Right cardiac atrium (tissue), 5 donors: ENCODE measurements around the gene MPLKIP. TPM values are rescaled to one million over a fixed set of nuclear protein-coding genes. Genes with fewer than 3 reads are reported as not detected.

Experiments used
- ATAC-seq, 2 donors: fragments of 200-7000 bp; cut with Tn5 transposase; one replicate each; pipeline versions ENCODE4 v1.8.0 to v1.9.1; 2020; ENCODE audit warnings: moderate library complexity in 2 of 2, mild to moderate bottlenecking in 1 of 2
- DNase-seq, 3 donors: peaks; one replicate each; pipeline ENCODE4 v3.0.0-alpha.2; 2020
- H3K27ac ChIP-seq: one replicate; pipeline ENCODE4 v1.5.1; 2013; ENCODE audit warnings: mild to moderate bottlenecking, low read length, control low read depth, moderate library complexity
- H3K27me3 ChIP-seq: one replicate; pipeline ENCODE4 v1.6.1; 2013; ENCODE audit not compliant: control insufficient read depth, insufficient read depth
- H3K4me1 ChIP-seq: one replicate; pipeline ENCODE4 v1.6.1; 2013; ENCODE audit warnings: low read length; ENCODE audit not compliant: control insufficient read depth, insufficient read depth
- H3K4me3 ChIP-seq: one replicate; pipeline ENCODE4 v1.5.1; 2013; ENCODE audit warnings: low read length, control low read depth
- H3K9me3 ChIP-seq: one replicate; pipeline ENCODE4 v1.6.1; 2013; ENCODE audit warnings: low read length; ENCODE audit not compliant: control insufficient read depth
- WGBS: extraction: QIAGEN DNeasy Blood & Tissue Kit; methylation state at CpG from one replicate; pipeline ENCODE4 v1.1.7; 2013; 5-methylcytosine and 5-hydroxymethylcytosine counted together
- intact Hi-C, 4 donors: fragments of 100-400 bp; cut with DNase I; formaldehyde crosslinking; loops; one replicate each; pipeline versions ENCODE4 v1.11.0 to v1.14.0; 2022 to 2023
- polyA plus RNA-seq: library from polyadenylated mRNA; stranded (reverse); fragments of 200-250 nt; gene quantifications from one replicate; pipeline ENCODE4 v1.2.3, GENCODE V29; 2013
- total RNA-seq, 4 donors: library from RNA; stranded (reverse); fragmentation: NEBNext Ultra II Directional; extraction: Animal tissue kit (Norgen Biotek cat#: 25700); gene quantifications; one replicate each; pipeline ENCODE4 v1.2.1, GENCODE V29; 2021
- donor health status: healthy with polysubstance abuse.
- donor health status: DM: no; HTN: yes; CAD: no.
- donor health status: DM: no; HTN: no; CAD: no.
- donor health status: DM: no; HTN: yes; CAD: no; lungs with severe emphysema.
- donor health status: DM: yes; HTN: yes; CAD: no.

The MPLKIP gene
- total and polyA plus RNA-seq, 5 donors, result 15.8 to 30.2 (median 19.5) TPM

DNA sequence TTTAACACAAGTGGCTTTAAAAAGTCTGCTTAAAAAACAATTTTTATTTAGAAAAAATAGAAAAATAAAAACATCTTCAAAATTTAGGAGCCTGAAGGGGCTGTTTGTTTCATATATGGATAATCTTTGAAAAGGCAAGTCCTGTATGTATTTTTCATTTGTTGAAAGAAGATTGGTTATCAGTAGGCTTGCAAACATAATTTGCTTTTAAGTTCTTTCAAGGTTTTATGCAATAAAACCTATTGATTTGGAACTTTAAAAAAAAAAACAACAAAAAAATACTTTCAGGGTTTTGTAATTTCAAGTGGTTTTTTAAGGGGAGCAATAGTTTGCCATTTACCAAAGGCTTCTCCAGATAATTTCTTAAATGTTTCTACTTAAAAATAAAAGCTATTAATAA is 35.6 kb downstream of the MPLKIP start:
- Histone ChIP-seq H3K27ac (no peak overlapping the region), H3K4me1 (no peaks in the 10 kb centered on the region), H3K27me3 (no peaks in the 10 kb centered on the region), H3K4me3 (no peak overlapping the region), H3K9me3 (no peaks in the 10 kb centered on the region)
- DNase-seq, result no peak
- intact Hi-C loops, result no loop called here
- ATAC-seq, result no peak

GRCh38 chr7:40097728-40098127 is 36.7 kb downstream of the MPLKIP start:
- H3K9me3 ChIP-seq, result no peaks in the 10 kb centered on the region
- no peaks in the 10 kb centered on the region for H3K4me1 ChIP-seq
- no peaks in the 10 kb centered on the region for H3K27me3 ChIP-seq
- H3K27ac ChIP-seq, result no peak overlapping the region
- intact Hi-C loops, result no loop called here
- DNase-seq (no peak), ATAC-seq (no peak)
- WGBS, result 73% methylated on average over 2 of the region's 2 CpGs
- H3K4me3 ChIP-seq, result no peak overlapping the region

DNA sequence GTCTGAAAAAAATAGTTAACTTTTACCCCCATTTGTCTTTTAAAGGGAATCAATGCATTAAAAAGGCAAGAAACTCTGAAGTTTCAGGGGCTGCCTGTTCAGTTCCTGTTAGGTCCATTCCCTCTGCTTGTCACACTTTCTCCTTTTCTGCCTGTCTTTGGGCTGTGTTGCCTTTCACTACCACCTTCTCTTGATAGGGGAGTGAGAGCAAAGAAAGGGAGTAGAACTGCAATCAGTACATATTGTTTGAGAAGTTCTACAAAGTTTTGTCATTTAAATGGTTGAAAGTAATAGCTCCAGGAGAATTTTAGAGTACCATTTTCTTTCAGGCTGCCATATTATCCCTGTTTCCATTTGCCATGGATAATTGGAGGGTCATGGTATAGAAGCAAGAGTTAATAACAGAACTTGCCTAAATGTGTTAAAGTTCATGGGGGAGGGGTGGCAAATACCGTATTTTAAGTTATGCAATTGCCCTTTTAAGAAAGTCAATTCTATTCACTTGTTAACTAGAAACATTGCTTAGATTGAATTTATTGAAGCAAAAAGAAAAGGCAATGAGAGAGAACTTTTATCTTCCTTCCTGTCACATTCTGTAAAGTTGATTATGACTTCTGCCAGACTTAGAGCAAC is 38.6 kb downstream of the MPLKIP start:
- DNase-seq (no peak), ATAC-seq (no peak)
- no peaks in the 10 kb centered on the region for H3K9me3 ChIP-seq
- H3K27me3 ChIP-seq, result no peaks in the 10 kb centered on the region
- 32% methylated on average over 1 of the region's 1 CpG for WGBS
- no peak overlapping the region for H3K27ac ChIP-seq
- no peaks in the 10 kb centered on the region for H3K4me1 ChIP-seq
- intact Hi-C loops, result no loop called here
- H3K4me3 ChIP-seq, result no peak overlapping the region

GRCh38 chr7:40095230-40095629 is 39.2 kb downstream of the MPLKIP start:
- DNase-seq (no peak), ATAC-seq (no peak)
- WGBS, result 78% methylated on average over 1 of the region's 1 CpG

GRCh38 chr7:40093631-40094350 is 40.6 kb downstream of the MPLKIP start:
- no peak overlapping the region for H3K4me3 ChIP-seq
- H3K9me3 ChIP-seq, result no peaks in the 10 kb centered on the region
- H3K4me1 ChIP-seq, result no peaks in the 10 kb centered on the region
- intact Hi-C loops, result no loop called here
- ATAC-seq (peak in 1 of 2 donors; percentile 52), DNase-seq (no peak)
- H3K27me3 ChIP-seq, result no peaks in the 10 kb centered on the region
- H3K27ac ChIP-seq, result no peak overlapping the region
- WGBS, result 71% methylated on average over 8 of the region's 8 CpGs

More at GRCh38 chr7:40095230-40095629, 39.2 kb downstream of the MPLKIP start:
- Histone ChIP-seq H3K27ac (no peak overlapping the region), H3K9me3 (no peaks in the 10 kb centered on the region), H3K4me3 (no peak overlapping the region), H3K27me3 (no peaks in the 10 kb centered on the region), H3K4me1 (no peaks in the 10 kb centered on the region)
- intact Hi-C loops, result no loop called here

- Histone ChIP-seq H3K4me3 (no peak overlapping the region), H3K27me3 (no peaks in the 10 kb centered on the region), H3K27ac (no peak overlapping the region), H3K4me1 (no peaks in the 10 kb centered on the region), H3K9me3 (no peaks in the 10 kb centered on the region)
- ATAC-seq (no peak), DNase-seq (no peak)
- intact Hi-C loops, result no loop called here
- 90% methylated on average over 2 of the region's 2 CpGs for WGBS
Observed at GRCh38 chr7:40092182-40092581, 42.2 kb downstream of the MPLKIP start.

DNA sequence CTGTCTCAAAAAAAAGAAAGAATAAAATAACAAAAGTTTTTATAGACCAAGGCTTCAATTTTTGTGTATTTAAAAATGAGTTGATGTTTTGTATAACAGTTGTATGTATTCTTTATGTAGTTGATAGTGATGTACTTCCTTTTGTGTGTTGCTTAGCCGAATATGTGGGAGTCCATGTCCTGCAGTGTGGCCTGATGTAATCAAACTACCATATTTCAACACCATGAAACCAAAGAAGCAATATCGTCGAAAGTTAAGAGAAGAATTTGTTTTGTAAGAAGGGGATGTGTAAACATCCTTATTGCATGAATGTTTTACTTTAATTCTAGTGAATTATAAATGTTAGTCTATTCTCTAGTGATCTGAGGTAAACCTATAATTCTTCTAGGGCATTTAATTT is 56.6 kb downstream of the MPLKIP start:
- ATAC-seq, result no peak
- no peaks in the 10 kb centered on the region for H3K27me3 ChIP-seq
- WGBS, result 77% methylated on average over 3 of the region's 3 CpGs

More for the DNA sequence above, 56.6 kb downstream of the MPLKIP start:
- Histone ChIP-seq H3K4me1 (no peaks in the 10 kb centered on the region), H3K4me3 (no peak overlapping the region), H3K27ac (no peak overlapping the region), H3K9me3 (no peaks in the 10 kb centered on the region)
- intact Hi-C loops, result no loop called here
- no peak for DNase-seq

Other genes starting within 250 kb of the MPLKIP start
- 10 to 100 TPM; 28.5 to 32.1 (median 30.1) TPM for gene CDK13, start 184.4 kb downstream of the MPLKIP start, total RNA-seq
- 15.7 TPM for gene CDK13, start 184.4 kb downstream of the MPLKIP start, polyA plus RNA-seq
- 10 to 100 TPM in 1 of 4 donors, 1 to 10 TPM in 3; 5.7 to 10.3 (median 6.1) TPM for gene SUGCT, start 383 bp upstream of the MPLKIP start, total RNA-seq
- gene SUGCT, start 383 bp upstream of the MPLKIP start, polyA plus RNA-seq, result 6.1 TPM